GM23338 (cell line): ENCODE data around the gene ST8SIA1. TPM values are rescaled to one million over a fixed set of nuclear protein-coding genes. Genes with fewer than 3 reads are reported as not detected.

Experiments used
- ATAC-seq: fragments of 200-7000 bp; cut with Tn5 transposase; 3 replicates; pipeline ENCODE4 v1.9.1; 2020
- DNase-seq: peaks from one replicate; pipeline ENCODE4 v3.0.0-alpha.2; 2015; ENCODE audit warnings: low spot score
- H2AFZ ChIP-seq: fragments of 200-600 bp; sonication (generic); 2 replicates; pipeline ENCODE4 v1.8.0; 2016; ENCODE audit warnings: antibody characterized with exemption, mild to moderate bottlenecking, moderate library complexity
- H3F3A ChIP-seq: fragments of 200-600 bp; sonication (generic); replicated peaks from 2 replicates; pipeline ENCODE4 v1.8.0; 2017; ENCODE audit warnings: antibody characterized with exemption, mixed run types, low read depth
- H3K27ac ChIP-seq: fragments of 200-600 bp; sonication (generic); 2 replicates; pipeline ENCODE4 v1.6.1; 2016; ENCODE audit warnings: low read depth
- H3K27me3 ChIP-seq: fragments of 200-600 bp; sonication (generic); 2 replicates; pipeline ENCODE4 v1.8.0; 2016; ENCODE audit warnings: mild to moderate bottlenecking, mixed run types, moderate library complexity; ENCODE audit not compliant: insufficient read depth
- H3K36me3 ChIP-seq: fragments of 200-600 bp; sonication (generic); 2 replicates; pipeline ENCODE4 v1.8.0; 2016; ENCODE audit warnings: mild to moderate bottlenecking; ENCODE audit not compliant: insufficient read depth
- H3K4me1 ChIP-seq: fragments of 200-600 bp; sonication (generic); 2 replicates; pipeline ENCODE4 v1.8.0; 2016; ENCODE audit warnings: mild to moderate bottlenecking, moderate library complexity; ENCODE audit not compliant: insufficient read depth
- H3K4me2 ChIP-seq: fragments of 200-600 bp; sonication (generic); 2 replicates; pipeline ENCODE4 v1.7.1; 2017; ENCODE audit warnings: mixed run types
- H3K4me3 ChIP-seq: fragments of 200-600 bp; sonication (generic); 2 replicates; pipeline ENCODE4 v1.6.1; 2016; ENCODE audit warnings: mixed run types
- H3K79me2 ChIP-seq: fragments of 200-600 bp; sonication (generic); replicated peaks from 2 replicates; pipeline ENCODE4 v1.8.0; 2017; ENCODE audit warnings: mild to moderate bottlenecking; ENCODE audit not compliant: insufficient read depth
- H3K9me2 ChIP-seq: fragments of 200-600 bp; sonication (generic); 2 replicates; pipeline ENCODE4 v1.8.0; 2017; ENCODE audit not compliant: insufficient read depth
- H4K20me1 ChIP-seq: fragments of 200-600 bp; sonication (generic); replicated peaks from 2 replicates; pipeline ENCODE4 v1.8.0; 2017; ENCODE audit warnings: mild to moderate bottlenecking; ENCODE audit not compliant: insufficient read depth
- H3K27ac Mint-ChIP-seq: 2 replicates; pipeline ENCODE4 v1.8.0; 2020; ENCODE audit warnings: inconsistent platforms, mild to moderate bottlenecking, moderate library complexity, mixed read lengths
- H3K27me3 Mint-ChIP-seq: 3 replicates; pipeline ENCODE4 v1.8.0; 2022; ENCODE audit warnings: low read depth, mild to moderate bottlenecking, moderate library complexity, mixed read lengths, inconsistent platforms; ENCODE audit not compliant: insufficient read depth, poor library complexity
- H3K36me3 Mint-ChIP-seq: 3 replicates; pipeline ENCODE4 v1.8.0; 2021; ENCODE audit warnings: low read depth, mild to moderate bottlenecking, inconsistent platforms, moderate library complexity, mixed read lengths
- H3K4me1 Mint-ChIP-seq: 3 replicates; pipeline ENCODE4 v1.8.0; 2020; ENCODE audit warnings: mild to moderate bottlenecking, inconsistent platforms, mixed read lengths
- H3K4me3 Mint-ChIP-seq: 3 replicates; pipeline ENCODE4 v1.8.0; 2021; ENCODE audit warnings: moderate library complexity, mild to moderate bottlenecking, inconsistent platforms, mixed read lengths
- H3K9me3 Mint-ChIP-seq: 3 replicates; pipeline ENCODE4 v1.8.0; 2020; ENCODE audit warnings: moderate library complexity, mild to moderate bottlenecking, inconsistent platforms, mixed read lengths
- EZH2 ChIP-seq: fragments of 200-600 bp; sonication (generic); IDR thresholded peaks from one replicate; pipeline ENCODE4 v1.8.0; 2017; ENCODE audit warnings: antibody characterized with exemption, mild to moderate bottlenecking, low read depth; ENCODE audit not compliant: unreplicated experiment
- EZH2phosphoT487 ChIP-seq: fragments of 200-600 bp; sonication (generic); IDR thresholded peaks from one replicate; pipeline ENCODE4 v1.8.1; 2018; ENCODE audit warnings: antibody characterized with exemption; ENCODE audit not compliant: unreplicated experiment
- JUNB ChIP-seq: IDR thresholded peaks from one replicate; pipeline ENCODE4 v1.6.1; 2016; ENCODE audit warnings: antibody characterized with exemption; ENCODE audit not compliant: unreplicated experiment
- NANOG ChIP-seq: IDR thresholded peaks from 2 replicates; pipeline ENCODE4 v1.6.1; 2016; ENCODE audit warnings: antibody characterized with exemption, borderline replicate concordance
- STAT1 ChIP-seq: IDR thresholded peaks from one replicate; pipeline ENCODE4 v1.6.1; 2016; ENCODE audit warnings: antibody characterized with exemption; ENCODE audit not compliant: unreplicated experiment
- polyA plus RNA-seq: library from polyadenylated mRNA; unstranded; fragments of >200 nt; fragmentation: Nextera tagmentation; extraction: Ambion mirVana; gene quantifications from 2 replicates; pipeline ENCODE4 v1.2.1, GENCODE V29; 2016
- total RNA-seq: library from RNA; depleted of rRNA; stranded (reverse); fragments of >200 nt; shearing (Covaris generic); gene quantifications from 2 replicates; pipeline ENCODE4 v1.2.3, GENCODE V29; 2014
- TF ChIP-seq, protein P1 (sequence below): fragments of 250-450 bp; sonication (Bioruptor Pico); IDR thresholded peaks from 2 replicates; pipeline ENCODE4 v1.5.0; 2020; ENCODE audit warnings: mild to moderate bottlenecking, moderate library complexity
- TF ChIP-seq, protein P2 (sequence below): IDR thresholded peaks from 2 replicates; pipeline ENCODE4 v1.6.1; 2016; ENCODE audit warnings: antibody characterized with exemption

ST8SIA1 gene
- total and polyA plus RNA-seq, 2 experiments from 2014 or later: 2.5 to 5.1 TPM

DNA sequence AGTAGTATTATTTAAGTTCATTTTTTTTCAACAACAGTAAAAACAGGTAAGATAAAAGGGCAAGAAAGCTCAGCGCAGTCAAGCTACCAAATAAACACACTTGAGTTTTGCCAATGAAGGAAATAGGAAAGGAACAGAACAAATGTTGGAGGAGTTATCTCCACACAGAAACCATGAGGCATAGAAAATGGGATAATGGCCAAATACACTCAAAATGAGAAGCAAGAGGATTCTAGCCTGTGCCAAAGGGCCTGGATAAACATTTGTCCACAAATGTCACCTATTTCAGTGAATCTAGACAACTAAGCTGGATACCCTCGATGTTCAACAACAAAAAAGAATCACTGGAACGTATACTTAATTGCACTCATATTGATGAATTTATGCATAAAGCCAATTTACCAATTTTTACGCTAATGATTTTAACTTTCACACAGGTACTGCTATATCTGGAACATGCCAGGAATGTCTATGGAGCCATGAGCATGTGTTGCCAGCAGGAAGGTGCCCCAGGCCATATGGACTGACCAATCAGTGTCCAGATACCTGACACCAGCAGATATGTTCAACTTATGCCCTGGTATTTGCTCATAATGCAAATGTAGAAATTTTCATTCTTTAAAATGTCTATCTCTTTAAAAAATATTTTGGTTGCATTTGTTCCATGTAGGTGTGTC, 21.1 kb downstream of the ST8SIA1 start (continued):
- TF ChIP-seq, protein P1, sequence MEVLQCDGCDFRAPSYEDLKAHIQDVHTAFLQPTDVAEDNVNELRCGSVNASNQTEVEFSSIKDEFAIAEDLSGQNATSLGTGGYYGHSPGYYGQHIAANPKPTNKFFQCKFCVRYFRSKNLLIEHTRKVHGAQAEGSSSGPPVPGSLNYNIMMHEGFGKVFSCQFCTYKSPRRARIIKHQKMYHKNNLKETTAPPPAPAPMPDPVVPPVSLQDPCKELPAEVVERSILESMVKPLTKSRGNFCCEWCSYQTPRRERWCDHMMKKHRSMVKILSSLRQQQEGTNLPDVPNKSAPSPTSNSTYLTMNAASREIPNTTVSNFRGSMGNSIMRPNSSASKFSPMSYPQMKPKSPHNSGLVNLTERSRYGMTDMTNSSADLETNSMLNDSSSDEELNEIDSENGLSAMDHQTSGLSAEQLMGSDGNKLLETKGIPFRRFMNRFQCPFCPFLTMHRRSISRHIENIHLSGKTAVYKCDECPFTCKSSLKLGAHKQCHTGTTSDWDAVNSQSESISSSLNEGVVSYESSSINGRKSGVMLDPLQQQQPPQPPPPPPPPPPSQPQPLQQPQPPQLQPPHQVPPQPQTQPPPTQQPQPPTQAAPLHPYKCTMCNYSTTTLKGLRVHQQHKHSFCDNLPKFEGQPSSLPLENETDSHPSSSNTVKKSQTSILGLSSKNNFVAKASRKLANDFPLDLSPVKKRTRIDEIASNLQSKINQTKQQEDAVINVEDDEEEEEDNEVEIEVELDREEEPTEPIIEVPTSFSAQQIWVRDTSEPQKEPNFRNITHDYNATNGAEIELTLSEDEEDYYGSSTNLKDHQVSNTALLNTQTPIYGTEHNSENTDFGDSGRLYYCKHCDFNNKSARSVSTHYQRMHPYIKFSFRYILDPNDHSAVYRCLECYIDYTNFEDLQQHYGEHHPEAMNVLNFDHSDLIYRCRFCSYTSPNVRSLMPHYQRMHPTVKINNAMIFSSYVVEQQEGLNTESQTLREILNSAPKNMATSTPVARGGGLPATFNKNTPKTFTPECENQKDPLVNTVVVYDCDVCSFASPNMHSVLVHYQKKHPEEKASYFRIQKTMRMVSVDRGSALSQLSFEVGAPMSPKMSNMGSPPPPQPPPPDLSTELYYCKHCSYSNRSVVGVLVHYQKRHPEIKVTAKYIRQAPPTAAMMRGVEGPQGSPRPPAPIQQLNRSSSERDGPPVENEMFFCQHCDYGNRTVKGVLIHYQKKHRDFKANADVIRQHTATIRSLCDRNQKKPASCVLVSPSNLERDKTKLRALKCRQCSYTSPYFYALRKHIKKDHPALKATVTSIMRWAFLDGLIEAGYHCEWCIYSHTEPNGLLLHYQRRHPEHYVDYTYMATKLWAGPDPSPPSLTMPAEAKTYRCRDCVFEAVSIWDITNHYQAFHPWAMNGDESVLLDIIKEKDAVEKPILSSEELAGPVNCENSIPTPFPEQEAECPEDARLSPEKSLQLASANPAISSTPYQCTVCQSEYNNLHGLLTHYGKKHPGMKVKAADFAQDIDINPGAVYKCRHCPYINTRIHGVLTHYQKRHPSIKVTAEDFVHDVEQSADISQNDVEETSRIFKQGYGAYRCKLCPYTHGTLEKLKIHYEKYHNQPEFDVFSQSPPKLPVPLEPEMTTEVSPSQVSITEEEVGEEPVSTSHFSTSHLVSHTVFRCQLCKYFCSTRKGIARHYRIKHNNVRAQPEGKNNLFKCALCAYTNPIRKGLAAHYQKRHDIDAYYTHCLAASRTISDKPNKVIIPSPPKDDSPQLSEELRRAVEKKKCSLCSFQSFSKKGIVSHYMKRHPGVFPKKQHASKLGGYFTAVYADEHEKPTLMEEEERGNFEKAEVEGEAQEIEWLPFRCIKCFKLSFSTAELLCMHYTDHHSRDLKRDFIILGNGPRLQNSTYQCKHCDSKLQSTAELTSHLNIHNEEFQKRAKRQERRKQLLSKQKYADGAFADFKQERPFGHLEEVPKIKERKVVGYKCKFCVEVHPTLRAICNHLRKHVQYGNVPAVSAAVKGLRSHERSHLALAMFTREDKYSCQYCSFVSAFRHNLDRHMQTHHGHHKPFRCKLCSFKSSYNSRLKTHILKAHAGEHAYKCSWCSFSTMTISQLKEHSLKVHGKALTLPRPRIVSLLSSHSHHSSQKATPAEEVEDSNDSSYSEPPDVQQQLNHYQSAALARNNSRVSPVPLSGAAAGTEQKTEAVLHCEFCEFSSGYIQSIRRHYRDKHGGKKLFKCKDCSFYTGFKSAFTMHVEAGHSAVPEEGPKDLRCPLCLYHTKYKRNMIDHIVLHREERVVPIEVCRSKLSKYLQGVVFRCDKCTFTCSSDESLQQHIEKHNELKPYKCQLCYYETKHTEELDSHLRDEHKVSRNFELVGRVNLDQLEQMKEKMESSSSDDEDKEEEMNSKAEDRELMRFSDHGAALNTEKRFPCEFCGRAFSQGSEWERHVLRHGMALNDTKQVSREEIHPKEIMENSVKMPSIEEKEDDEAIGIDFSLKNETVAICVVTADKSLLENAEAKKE (CRISPR knock-in tag): no peak
- TF ChIP-seq NANOG (no peak), EZH2 (no peak)

DNA sequence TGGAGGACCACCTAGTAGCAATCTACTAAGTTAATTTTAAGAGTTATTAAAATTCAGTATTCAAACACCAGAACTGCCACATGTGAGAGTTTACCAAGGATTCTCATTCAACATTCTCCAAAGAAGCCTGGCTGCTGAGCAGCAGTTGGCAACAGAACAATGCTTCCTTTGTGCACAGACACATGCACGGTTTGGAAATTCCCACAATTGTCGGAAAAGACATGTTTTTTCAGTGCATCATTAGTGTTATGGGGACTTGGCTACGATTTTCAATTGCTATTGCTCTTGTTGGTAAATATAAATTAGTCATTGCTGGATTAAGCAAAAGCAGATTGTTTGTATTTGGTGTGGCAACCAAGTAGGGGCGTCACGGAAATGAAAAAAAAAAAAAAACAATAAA, 22.2 kb downstream of the ST8SIA1 start:
- Histone ChIP-seq H2AFZ (no peak overlapping the region), H3K4me3 (no peak overlapping the region), H3K36me3 (no peaks in the 10 kb centered on the region), H3K27ac (no peak overlapping the region), H3K4me1 (no peaks in the 10 kb centered on the region), H3K79me2 (no peaks in the 10 kb centered on the region), H4K20me1 (no peaks in the 10 kb centered on the region), H3K27me3 (no peaks in the 10 kb centered on the region), H3F3A (no peaks in the 10 kb centered on the region), H3K9me2 (peaks cover 8% of the 10 kb centered on the region), H3K4me2 (no peak overlapping the region)
- Mint-ChIP-seq H3K27ac (no peak overlapping the region), H3K4me1 (peaks cover 3% of the 10 kb centered on the region; the same call in 1 of the 3 replicates), H3K9me3 (no peaks in the 10 kb centered on the region; the same call in 2 of the 3 replicates), H3K4me3 (no peak overlapping the region), H3K36me3 (no peaks in the 10 kb centered on the region), H3K27me3 (no peaks in the 10 kb centered on the region)
- ATAC-seq (no peak), DNase-seq (no peak)
- TF ChIP-seq, protein P2, sequence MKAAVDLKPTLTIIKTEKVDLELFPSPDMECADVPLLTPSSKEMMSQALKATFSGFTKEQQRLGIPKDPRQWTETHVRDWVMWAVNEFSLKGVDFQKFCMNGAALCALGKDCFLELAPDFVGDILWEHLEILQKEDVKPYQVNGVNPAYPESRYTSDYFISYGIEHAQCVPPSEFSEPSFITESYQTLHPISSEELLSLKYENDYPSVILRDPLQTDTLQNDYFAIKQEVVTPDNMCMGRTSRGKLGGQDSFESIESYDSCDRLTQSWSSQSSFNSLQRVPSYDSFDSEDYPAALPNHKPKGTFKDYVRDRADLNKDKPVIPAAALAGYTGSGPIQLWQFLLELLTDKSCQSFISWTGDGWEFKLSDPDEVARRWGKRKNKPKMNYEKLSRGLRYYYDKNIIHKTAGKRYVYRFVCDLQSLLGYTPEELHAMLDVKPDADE: no peak
- TF ChIP-seq, protein P1 (CRISPR knock-in tag): no peak
- TF ChIP-seq NANOG (no peak), EZH2phosphoT487 (no peak), JUNB (no peak), STAT1 (no peak)
